Measurements from ENCODE around the gene ZNF124.
"Not testable (repeated sequence)": the region's sequence is repeated elsewhere in the genome, so short reads cannot be mapped to it uniquely, and the experiment has no call there.

ZNF124 gene

DNA sequence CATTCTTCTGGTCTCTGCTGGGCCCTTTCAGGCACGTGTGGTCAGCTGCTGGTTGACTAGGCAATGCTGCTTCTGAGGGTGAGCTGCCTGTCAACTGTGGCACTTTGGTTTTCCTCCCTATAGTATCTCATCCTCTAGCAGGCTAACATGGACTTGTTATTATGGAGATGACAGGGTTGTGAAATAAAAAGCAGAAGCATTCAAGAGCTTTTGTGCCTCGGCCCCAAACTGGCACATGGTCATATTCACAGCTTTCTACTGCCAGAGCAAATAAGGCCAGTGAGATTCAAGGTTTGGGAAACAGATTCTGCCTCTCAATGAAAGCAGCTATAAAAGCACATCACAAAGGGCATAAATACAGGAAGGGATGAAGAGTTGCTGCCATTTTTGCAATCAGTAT is 1.6 kb upstream of the ZNF124 start:
- no peak overlapping the region for H3K4me3 ChIP-seq (replicated peaks; ENCODE audit: low read depth, low read length)
- no peak for TF ChIP-seq CTCF (IDR thresholded peaks at IDR 0.05; ENCODE audit: low read depth, low read length, missing control alignments)
- DNase-seq (ENCODE audit: extremely low read depth, low read depth) = no peak

DNA sequence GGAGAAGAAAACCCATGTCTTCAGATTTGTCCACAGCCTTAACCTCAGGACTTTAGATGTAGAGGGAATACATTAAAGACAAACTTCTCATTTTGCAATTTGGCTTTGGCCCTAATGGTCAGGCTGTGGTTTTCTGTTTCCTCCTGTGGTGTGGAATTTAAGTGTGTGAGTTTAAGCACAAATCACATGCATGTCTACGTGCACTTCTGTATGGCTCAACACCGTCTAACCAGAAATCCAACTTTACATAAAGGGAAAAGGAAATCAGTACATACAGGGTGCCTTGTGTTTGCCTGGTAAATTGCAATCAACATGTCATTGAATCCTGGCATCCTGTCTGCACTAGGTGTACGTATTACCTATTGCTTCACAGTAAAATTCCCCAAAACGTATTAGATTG is 1.2 kb upstream of the ZNF124 start:
- H3K4me3 ChIP-seq (replicated peaks; ENCODE audit: low read depth, low read length) = no peak overlapping the region
- DNase-seq (ENCODE audit: extremely low read depth, low read depth) = no peak
- TF ChIP-seq CTCF (IDR thresholded peaks at IDR 0.05; ENCODE audit: low read depth, low read length, missing control alignments) = no peak

DNA sequence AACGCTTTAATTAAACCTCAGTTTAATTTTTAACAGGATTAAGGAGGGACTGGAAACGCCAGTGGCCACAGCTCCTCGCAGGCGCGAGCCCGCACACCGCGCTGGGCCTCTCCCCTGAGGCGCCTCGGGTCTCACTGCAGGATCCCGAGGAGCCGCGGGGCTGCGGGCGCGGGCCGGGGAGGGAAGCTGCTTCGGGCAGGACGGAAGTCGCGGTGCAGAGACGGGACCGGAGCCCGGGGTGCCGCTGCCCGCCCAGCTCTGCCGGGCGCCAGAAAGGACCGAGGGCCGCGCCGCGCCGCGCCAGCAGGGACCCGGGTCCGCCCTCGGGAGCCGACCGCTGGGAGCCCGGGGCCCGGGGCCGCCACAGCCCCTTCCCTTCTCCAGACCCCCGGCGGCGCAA is 377 bp downstream of the ZNF124 start:
- H3K4me3 ChIP-seq (replicated peaks; ENCODE audit: low read depth, low read length); DNase-seq (ENCODE audit: extremely low read depth, low read depth): not testable (repeated sequence)

DNA sequence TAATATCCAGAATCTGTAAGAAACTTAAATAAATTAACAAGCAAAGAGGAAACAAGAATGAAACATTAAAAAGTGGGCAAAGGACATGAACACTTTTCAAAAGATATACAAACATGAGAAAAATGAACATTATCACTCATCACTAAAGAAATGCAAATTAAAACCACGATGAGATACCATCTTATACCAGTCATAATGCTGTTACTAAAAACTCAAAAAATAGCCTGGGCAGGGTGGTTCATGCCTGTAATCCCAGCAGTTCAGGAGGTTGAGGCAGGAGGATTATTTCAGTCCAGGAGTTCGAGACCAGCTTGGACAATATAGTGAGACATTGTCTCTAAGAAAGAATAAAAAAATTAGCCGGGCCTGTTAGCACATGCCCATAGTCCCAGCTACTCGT is 6.1 kb downstream of the ZNF124 start:
- no peak for DNase-seq (ENCODE audit: extremely low read depth, low read depth)
- TF ChIP-seq CTCF (IDR thresholded peaks at IDR 0.05; ENCODE audit: low read depth, low read length, missing control alignments) = no peak
- H3K4me3 ChIP-seq (replicated peaks; ENCODE audit: low read depth, low read length) = no peak overlapping the region

DNA sequence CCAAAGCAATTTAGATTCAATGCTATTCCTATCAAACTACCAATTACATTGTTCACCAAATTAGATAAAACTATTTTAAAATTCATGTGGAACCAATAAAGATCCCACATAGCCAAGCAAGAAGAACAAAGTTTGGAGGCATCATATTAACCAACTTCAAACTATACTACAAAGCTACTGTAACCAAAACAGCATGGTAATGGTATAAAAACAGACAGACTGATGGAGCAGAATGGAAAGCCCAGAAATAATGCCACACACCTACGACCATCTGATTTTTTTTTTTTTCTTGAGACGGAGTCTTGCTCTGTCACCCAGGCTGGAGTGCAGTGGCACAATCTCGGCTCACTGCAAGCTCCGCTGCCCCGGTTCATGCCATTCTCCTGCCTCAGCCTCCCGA is 7.1 kb downstream of the ZNF124 start:
- no peak for DNase-seq (ENCODE audit: extremely low read depth, low read depth)
- no peak for TF ChIP-seq CTCF (IDR thresholded peaks at IDR 0.05; ENCODE audit: low read depth, low read length, missing control alignments)
- H3K4me3 ChIP-seq (replicated peaks; ENCODE audit: low read depth, low read length) = no peak overlapping the region

GRCh38 chr1:247156787-247157232 is 15.0 kb downstream of the ZNF124 start:
- H3K4me3 ChIP-seq (replicated peaks; ENCODE audit: low read depth, low read length) = no peak overlapping the region
- TF ChIP-seq CTCF (IDR thresholded peaks at IDR 0.05; ENCODE audit: low read depth, low read length, missing control alignments) = no peak
- no peak for DNase-seq (ENCODE audit: extremely low read depth, low read depth)

DNA sequence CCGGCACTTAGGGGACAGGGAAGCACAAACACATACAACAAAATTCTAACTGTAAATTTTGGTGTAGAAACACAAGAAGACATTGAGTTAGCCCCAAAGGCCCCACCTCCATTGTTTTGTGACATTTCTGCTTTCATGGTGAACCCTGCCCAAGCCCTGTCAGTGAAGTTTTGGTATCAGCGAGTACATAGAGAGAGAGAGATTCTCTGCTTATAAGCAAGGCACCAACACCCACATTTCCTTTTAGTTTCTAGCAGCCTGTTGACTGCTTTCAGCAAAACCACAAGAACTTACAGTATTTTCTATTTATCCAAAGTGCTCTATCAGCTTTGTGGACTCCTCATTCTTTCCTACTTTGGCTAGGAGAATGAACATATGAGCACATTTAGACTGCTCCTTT is 24.0 kb downstream of the ZNF124 start:
- H3K4me3 ChIP-seq (replicated peaks; ENCODE audit: low read depth, low read length) = no peak overlapping the region
- TF ChIP-seq CTCF (IDR thresholded peaks at IDR 0.05; ENCODE audit: low read depth, low read length, missing control alignments) = no peak
- no peak for DNase-seq (ENCODE audit: extremely low read depth, low read depth)

DNA sequence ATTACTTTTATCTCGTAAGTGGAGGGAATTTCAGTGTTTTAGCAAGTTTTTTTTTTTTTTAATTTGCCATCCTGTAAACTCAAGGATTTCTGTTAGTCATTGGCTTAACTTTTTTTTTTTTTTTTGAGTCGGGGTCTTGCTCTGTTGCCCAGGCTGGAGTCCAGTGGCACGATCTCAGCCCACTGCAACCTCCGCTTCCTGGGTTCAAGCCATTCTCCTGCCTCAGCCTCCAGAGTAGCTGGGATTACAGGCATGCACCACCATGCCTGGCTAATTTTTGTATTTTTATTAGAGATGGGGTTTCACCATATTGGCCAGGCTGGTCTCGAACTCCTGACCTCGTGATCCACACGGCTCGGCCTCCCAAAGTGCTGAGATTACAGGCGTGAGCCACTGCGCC is 24.7 kb downstream of the ZNF124 start:
- DNase-seq (ENCODE audit: extremely low read depth, low read depth); H3K4me3 ChIP-seq (replicated peaks; ENCODE audit: low read depth, low read length): not testable (repeated sequence)
